Activated T-helper 1 cell treated with Interleukin-2 at 50 U/mL for 16 hours (primary cell): ENCODE data around the gene PRSS12.
"Not testable (repeated sequence)": the region's sequence is repeated elsewhere in the genome, so short reads cannot be mapped to it uniquely, and the experiment has no call there.

ENCODE experiments used
- DNase-seq: peaks from one replicate; pipeline ENCODE4 v3.0.0-alpha.2; 2020; ENCODE audit warnings: low read depth

Gene PRSS12

GRCh38 chr4:118325431-118325830 lies 27.4 kb downstream of the PRSS12 start:
- no peak for DNase-seq

GRCh38 chr4:118322831-118323502 lies 29.8 kb downstream of the PRSS12 start:
- DNase-seq: no peak

- no peak for DNase-seq
These were observed 33.9 kb downstream of the PRSS12 start for GRCh38 chr4:118318931-118319330.

- DNase-seq: no peak
These were observed 35.1 kb downstream of the PRSS12 start for GRCh38 chr4:118317691-118318090.

DNA sequence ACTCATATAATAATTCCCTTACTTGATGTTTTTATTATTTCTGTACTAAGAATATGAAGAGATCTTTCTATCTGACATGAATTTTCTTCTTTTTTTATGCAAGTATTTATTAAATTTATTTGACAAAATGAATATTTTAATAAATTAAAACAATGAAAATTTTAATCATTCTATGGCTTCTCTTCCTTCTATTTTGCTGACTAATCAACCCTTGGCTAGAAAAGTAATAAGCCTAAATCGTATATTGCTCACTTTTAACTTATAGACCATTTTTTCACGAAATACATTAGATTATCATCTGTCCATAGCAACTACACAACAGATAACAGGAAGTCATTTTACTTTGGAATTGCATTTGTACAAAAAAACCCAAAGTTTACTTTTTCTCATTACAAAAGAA lies 38.6 kb downstream of the PRSS12 start:
- DNase-seq: no peak

GRCh38 chr4:118313098-118313497 lies 39.7 kb downstream of the PRSS12 start:
- no peak for DNase-seq

- no peak for DNase-seq
These were observed 44.3 kb downstream of the PRSS12 start for GRCh38 chr4:118308306-118309030.

GRCh38 chr4:118307643-118308042 lies 45.2 kb downstream of the PRSS12 start:
- no peak for DNase-seq

- DNase-seq: not testable (repeated sequence)
These were observed 53.2 kb downstream of the PRSS12 start for GRCh38 chr4:118299619-118300018.

- no peak for DNase-seq
These were observed 56.1 kb downstream of the PRSS12 start for GRCh38 chr4:118296729-118297128.

GRCh38 chr4:118290951-118291350 lies 61.9 kb downstream of the PRSS12 start:
- DNase-seq: no peak

DNA sequence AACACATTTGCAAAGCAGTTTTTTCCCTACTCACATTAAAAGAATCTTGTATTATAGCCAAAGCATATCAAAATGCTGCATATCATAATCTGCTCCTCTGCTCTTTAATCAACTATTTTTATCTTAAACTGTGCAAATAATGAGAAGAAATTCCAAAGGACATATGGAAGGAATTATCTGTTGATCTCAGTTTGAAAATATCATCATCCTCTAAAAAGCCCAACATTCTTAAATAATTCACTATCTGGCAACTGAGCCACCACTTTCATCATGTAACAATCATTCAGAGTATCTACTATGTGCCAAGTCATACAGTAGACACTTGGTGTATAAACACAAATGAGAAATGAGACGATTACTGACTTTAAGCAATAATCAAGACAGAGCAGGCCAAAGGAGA lies 63.0 kb downstream of the PRSS12 start:
- no peak for DNase-seq

DNA sequence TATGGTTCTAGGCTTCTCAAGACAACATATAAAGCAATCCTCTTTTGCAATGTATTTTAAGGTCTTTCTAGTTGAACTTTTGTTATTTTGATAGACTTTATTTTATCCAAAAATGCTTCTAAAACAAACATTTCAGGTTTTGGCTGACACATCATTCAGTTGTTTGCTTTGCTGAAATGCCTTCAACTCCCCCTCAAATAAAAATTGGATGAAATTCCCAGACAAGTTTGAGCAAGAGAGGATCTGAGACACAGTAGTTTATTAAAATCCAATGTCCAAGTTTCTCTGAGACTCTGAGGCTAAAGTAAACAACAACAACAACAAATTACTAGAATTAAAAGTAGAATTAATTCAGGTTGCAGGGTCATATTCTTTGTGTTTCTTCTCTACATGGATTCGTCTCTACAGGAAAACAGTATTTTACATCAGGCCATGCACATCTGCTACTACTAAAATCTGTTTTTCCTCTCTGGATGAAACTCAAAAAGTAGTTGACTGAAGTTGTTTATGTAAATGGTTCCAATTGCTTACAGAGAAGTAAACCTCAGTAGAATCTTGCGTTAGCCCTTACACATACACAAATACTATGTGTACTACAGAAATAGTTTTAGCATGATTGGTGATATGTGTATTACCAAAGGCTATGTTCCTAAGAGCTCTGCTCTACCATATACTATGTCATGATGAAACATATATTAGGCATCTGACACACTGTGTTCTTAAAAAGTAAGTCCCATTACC lies 64.9 kb downstream of the PRSS12 start:
- no peak for DNase-seq

- DNase-seq: no peak
These were observed 66.1 kb downstream of the PRSS12 start for GRCh38 chr4:118286685-118287084.

GRCh38 chr4:118285931-118286330 lies 66.9 kb downstream of the PRSS12 start:
- DNase-seq: no peak

DNA sequence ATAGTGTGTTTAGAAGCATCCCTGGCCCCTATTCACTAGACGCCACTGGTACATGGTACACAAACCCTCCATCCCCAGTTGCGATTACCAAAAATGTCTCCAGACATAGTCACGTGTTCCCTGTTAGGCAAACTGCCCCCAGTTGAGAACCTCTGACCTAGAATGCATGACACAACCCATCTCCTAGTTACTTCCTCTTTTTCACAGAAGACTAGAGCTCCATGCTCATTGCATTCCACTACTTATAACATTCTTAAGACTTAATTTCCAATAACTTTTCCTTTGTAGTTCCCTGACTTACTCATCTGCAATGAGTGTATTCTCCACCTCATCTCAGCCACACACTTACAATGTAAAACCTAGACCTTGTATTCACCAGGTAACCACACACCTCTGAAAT lies 68.6 kb downstream of the PRSS12 start:
- DNase-seq: no peak

DNA sequence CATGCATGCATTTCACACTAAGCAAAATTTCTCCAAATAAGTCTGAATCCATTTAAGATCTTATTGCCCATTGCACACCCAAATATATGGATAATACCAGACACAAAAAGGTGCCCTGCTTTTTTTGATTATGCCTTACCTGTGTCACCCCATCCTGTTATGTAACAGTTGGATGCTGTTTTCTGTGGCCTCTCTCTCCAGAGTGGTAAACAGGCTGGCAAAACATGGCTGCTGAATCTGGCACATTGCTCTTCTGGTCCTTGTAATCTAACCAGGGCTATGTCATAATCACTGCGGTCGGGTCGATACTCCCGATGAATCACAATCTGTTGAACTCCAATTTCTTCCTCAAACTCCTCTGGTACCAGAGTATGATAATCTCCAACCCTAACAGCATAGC lies 70.1 kb downstream of the PRSS12 start:
- DNase-seq: no peak

DNA sequence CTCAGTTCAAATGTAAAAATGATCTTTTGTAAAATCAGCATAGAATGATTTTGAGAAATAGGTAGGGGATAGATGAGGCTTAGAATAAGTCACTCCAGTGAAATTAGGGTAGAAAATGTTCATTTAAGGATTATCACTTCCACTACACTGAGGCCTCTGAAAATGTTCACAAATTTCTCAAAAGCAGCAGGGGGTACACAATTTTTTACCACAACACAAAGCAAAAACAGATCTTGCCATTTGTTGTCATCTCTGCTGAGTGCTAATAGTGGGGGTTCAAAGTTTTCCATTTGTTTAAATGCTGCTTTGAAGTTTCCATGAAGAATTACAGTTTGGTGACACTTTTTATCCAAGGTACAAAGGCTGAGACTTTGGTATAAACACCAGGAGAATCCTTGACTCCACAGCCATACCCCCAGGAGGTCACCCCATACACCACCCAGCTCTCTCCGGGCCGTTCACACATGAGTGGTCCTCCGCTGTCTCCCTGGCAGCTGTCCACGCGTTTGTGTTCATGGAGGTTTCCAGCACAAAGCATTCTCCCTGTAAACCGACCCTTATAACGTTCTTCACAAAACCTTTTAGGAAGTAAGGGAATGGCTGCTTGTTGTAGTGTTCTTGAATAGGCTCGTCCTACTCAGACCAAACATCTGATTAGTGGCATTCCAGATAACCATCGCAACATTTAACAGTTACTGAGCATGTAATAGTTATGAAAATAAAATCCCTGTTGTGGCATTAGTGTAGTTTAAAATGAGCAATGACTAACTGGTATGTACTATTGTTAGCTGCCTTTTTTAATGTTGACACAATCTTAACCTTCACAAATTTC lies 71.0 kb downstream of the PRSS12 start:
- no peak for DNase-seq

DNA sequence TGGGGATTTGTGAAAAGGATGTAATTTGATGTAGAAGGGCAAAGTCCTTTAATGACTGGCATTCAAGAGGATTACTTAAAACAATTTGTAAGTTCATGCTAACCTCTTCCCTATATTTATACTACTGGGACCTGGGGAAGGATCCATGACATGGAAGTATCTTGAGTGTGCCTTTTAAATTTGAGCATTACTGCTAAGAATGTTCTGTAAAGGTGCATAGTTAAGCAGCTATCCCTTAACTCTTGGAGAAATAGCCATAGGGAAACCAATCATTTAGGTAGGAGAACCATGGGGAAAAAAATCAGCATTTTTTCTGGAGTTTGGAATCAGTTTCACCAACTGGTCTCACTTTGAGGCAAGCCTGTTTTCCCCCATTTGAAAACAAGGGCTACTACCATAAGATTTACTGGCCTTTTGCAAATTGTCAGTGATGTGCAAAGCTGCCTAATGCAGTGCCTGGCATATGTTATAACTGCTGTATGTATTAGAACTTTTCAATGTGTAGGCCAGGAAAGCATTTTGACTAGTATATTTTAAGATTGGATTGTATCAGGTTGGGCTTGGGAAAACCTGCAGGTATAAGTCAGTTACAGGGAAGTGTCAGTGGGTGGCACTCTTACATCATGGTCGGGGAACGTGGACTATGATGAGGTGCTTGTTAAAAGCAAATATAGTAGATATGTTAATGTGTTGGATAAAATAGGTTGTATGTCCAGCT lies 72.1 kb downstream of the PRSS12 start:
- peak; percentile 10 for DNase-seq

- no peak for DNase-seq
These were observed 72.8 kb downstream of the PRSS12 start for GRCh38 chr4:118279920-118280432.

DNA sequence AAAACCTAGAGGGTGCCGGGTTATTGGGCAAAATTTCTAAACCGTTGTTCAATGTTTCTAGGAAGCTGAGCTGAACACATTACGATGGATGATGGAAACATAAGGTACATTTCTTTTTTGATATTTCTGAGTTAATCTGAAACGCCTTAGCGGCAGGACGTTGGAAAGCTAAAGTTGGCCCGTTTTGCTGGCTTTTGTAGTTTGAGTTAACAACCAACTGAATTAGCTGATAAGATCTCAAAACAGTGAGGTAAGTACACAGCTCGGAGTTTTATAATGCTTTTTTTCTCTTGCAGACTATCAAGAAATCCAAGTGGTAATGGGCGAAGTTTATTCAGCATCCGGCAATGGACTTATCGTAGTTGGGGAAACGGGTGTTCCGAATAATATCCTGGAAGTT lies 73.5 kb downstream of the PRSS12 start:
- no peak for DNase-seq
